Kidney (tissue), 14 donors: ENCODE results near the gene RGL1. TPM values are rescaled to one million over a fixed set of nuclear protein-coding genes. Genes with fewer than 3 reads are reported as not detected.

Experiments used
- DNase-seq, 5 donors: peaks; one replicate each; pipeline ENCODE4 v3.0.0-alpha.2; 2013 to 2020
- FAIRE-seq: peaks from 2 replicates; lab custom pipeline; 2012; peaks lifted over from hg19 to GRCh38; lab: Jason Lieb, UNC
- H3K27ac ChIP-seq, 2 donors: one replicate each; pipeline ENCODE4 v1.7.0; 2013; ENCODE audit warnings: low read depth in 2 of 2, low read length in 2 of 2, inconsistent platforms in 1 of 2
- H3K27me3 ChIP-seq: one replicate; pipeline ENCODE4 v1.7.1; 2013; ENCODE audit warnings: low read length, inconsistent platforms; ENCODE audit not compliant: control insufficient read depth, insufficient read depth
- H3K36me3 ChIP-seq, 3 donors: one replicate each; pipeline versions ENCODE4 v1.7.0 to v1.7.1; 2013; ENCODE audit warnings: low read length in 3 of 3, control low read depth in 1 of 3, inconsistent platforms in 1 of 3; ENCODE audit not compliant: insufficient read depth in 3 of 3, control insufficient read depth in 2 of 3
- H3K4me1 ChIP-seq, 3 donors: one replicate each; pipeline versions ENCODE4 v1.7.0 to v1.7.1; 2013; ENCODE audit warnings: low read length in 3 of 3, inconsistent platforms in 1 of 3, low read depth in 1 of 3; ENCODE audit not compliant: control insufficient read depth in 2 of 3, insufficient read depth in 2 of 3
- H3K4me3 ChIP-seq, 3 donors: one replicate each; pipeline versions ENCODE4 v1.7.0 to v1.8.1; 2013; ENCODE audit warnings: low read length in 3 of 3, control low read depth in 1 of 3, inconsistent platforms in 1 of 3
- H3K9ac ChIP-seq, 3 donors: one replicate each; pipeline versions ENCODE4 v1.7.0 to v1.7.1; 2013; ENCODE audit warnings: low read length in 3 of 3, control low read depth in 1 of 3, inconsistent platforms in 1 of 3
- H3K9me3 ChIP-seq, 3 donors: one replicate each; pipeline versions ENCODE4 v1.7.0 to v1.7.1; 2013; ENCODE audit warnings: low read length in 3 of 3, control low read depth in 1 of 3, inconsistent platforms in 1 of 3; ENCODE audit not compliant: control insufficient read depth in 2 of 3, insufficient read depth in 1 of 3
- intact Hi-C: fragments of 100-400 bp; cut with DNase I; formaldehyde crosslinking; loops from one replicate; pipeline ENCODE4 v1.11.1; 2022
- polyA plus RNA-seq: library from polyadenylated mRNA; stranded (reverse); fragments of 350-450 nt; fragmentation: Illumina TruSeq; extraction: RNeasy Lipid Tissue Mini Kit (QIAGEN cat#74804); gene quantifications from one replicate; pipeline ENCODE4 v1.2.3, GENCODE V29; 2014; ENCODE audit warnings: low read depth, low replicate concordance; ENCODE audit not compliant: insufficient read depth
- total RNA-seq: library from RNA; stranded (reverse); fragmentation: NEBNext Ultra II Directional; extraction: Animal tissue kit (Norgen Biotek cat#: 25700); gene quantifications from one replicate; pipeline ENCODE4 v1.2.1, GENCODE V29; 2021
- TF ChIP-seq, protein P1 (sequence below): IDR thresholded peaks from 3 replicates; pipeline ENCODE4 v1.5.1; 2012; ENCODE audit warnings: mild to moderate bottlenecking, moderate library complexity, borderline replicate concordance; ENCODE audit not compliant: insufficient read depth; ENCODE audit errors: extremely low read depth
- donor health status: control.
- donor health status: control.
- donor health status: control.
- donor health status: control.
- donor health status: control.
- donor health status: DM: yes; HTN: yes; CAD: no.
- donor health status: Normal renal cell carcinoma (clear cell type).

Gene RGL1
- total and polyA plus RNA-seq, 2 donors from 2014 or later: 17.3 to 30.7 TPM

DNA sequence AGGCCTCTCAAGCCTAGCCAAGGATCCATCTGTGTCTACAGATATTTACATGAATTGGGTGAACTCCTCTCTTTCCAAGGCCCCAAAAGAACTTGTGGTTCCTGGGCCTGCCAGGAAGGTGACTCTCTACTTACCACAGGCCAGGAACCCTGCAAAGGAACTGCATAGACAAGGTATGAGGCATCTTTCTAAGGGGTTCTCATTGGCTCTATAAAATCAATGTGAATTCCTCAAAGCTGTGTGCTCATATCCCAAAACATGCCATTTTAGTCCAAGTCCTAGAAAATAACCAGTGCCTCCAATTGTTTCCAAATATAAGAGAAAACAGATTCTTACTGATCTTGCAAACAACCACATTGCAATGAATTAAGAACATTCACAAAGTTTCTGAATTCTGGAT is 39.9 kb upstream of the RGL1 start:
- H3K9ac ChIP-seq: no peak overlapping the region
- FAIRE-seq (no peak), DNase-seq (no peak)
- H3K4me3 ChIP-seq: no peak overlapping the region
- TF ChIP-seq, protein P1, sequence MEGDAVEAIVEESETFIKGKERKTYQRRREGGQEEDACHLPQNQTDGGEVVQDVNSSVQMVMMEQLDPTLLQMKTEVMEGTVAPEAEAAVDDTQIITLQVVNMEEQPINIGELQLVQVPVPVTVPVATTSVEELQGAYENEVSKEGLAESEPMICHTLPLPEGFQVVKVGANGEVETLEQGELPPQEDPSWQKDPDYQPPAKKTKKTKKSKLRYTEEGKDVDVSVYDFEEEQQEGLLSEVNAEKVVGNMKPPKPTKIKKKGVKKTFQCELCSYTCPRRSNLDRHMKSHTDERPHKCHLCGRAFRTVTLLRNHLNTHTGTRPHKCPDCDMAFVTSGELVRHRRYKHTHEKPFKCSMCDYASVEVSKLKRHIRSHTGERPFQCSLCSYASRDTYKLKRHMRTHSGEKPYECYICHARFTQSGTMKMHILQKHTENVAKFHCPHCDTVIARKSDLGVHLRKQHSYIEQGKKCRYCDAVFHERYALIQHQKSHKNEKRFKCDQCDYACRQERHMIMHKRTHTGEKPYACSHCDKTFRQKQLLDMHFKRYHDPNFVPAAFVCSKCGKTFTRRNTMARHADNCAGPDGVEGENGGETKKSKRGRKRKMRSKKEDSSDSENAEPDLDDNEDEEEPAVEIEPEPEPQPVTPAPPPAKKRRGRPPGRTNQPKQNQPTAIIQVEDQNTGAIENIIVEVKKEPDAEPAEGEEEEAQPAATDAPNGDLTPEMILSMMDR: no peak
- H3K27ac ChIP-seq: no peak overlapping the region
- intact Hi-C loops: no loop called here
- peaks cover 0 to 4% (median 0%) of the 10 kb centered on the region in 3 donors for H3K9me3 ChIP-seq
- H3K36me3 ChIP-seq: no peaks in the 10 kb centered on the region
- H3K4me1 ChIP-seq: no peaks in the 10 kb centered on the region
- H3K27me3 ChIP-seq: no peaks in the 10 kb centered on the region

DNA sequence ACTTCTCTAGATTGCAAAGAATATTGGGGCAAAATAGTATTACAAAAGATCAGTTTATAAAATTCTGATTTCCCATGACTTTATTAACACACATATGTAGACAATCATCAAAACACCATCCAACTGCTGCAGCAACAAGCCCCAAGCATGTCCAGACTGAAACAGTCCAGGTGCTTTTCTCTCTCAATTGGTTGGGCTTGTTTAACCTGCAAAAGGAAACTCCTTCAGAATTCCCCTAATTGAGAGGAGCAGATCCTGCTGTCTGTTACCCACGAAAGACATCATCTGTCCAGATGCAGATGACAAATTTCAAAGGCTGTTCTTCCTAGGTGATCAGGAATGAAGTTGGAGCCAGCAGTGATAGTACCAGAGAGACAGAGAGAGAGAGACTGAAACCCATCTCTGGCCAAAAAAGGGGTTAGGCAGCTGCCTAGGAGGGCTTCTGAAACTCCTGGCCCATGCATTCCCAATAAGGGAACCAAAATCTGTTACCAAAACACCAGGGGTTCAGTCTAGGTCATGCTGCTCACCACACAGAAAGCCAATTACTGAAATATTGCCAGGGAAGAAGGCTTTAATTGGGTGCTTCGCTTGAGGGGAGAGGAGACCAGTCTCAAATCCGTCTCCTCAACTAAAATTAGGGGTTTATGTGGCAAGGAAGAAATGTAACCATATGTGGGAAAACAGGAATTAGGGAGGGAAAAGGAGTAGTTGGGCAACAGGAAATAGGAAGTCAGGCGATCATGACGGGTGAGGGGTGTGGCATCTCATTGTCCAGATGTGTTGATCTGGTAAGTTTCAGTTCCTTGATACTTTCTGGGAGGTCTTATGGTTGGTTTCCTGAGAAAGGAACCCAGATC is 34.7 kb upstream of the RGL1 start:
- FAIRE-seq: no peak
- DNase-seq: no peak
- intact Hi-C loops: no loop called here
- no peak overlapping the region for H3K27ac ChIP-seq
- H3K36me3 ChIP-seq: no peaks in the 10 kb centered on the region
- TF ChIP-seq, protein P1: no peak
- H3K9me3 ChIP-seq: peaks cover 0 to 4% (median 0%) of the 10 kb centered on the region in 3 donors
- no peaks in the 10 kb centered on the region for H3K27me3 ChIP-seq
- no peak overlapping the region for H3K9ac ChIP-seq
- H3K4me3 ChIP-seq: no peak overlapping the region
- no peaks in the 10 kb centered on the region for H3K4me1 ChIP-seq

DNA sequence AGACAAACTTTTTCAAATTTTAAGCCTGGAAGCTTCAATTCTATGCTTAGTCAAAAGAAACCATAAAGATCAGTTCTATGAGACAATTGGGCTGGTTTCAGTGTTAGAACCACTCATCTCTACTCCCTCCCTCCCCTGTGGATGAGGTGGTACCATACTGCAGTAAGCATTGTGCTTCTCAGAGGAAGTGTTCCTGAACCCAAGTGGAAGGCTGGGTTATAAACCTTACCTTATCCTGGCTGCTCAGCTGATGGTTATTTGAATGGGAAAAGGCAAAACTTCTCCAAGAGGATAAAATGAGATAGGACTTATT is 34.1 kb upstream of the RGL1 start:
- DNase-seq (no peak), FAIRE-seq (no peak)
- TF ChIP-seq, protein P1: no peak
- H3K4me1 ChIP-seq: no peaks in the 10 kb centered on the region
- H3K9me3 ChIP-seq: peaks cover 0 to 4% (median 0%) of the 10 kb centered on the region in 3 donors
- H3K9ac ChIP-seq: no peak overlapping the region
- H3K27ac ChIP-seq: no peak overlapping the region
- no peaks in the 10 kb centered on the region for H3K36me3 ChIP-seq
- intact Hi-C loops: no loop called here
- no peaks in the 10 kb centered on the region for H3K27me3 ChIP-seq
- H3K4me3 ChIP-seq: no peak overlapping the region
